ENCODE results near the gene C8B. TPM values are rescaled to one million over a fixed set of nuclear protein-coding genes. Genes with fewer than 3 reads are reported as not detected.

C8B gene
- total RNA-seq, 1 experiment from 2014 or later: 0.10 TPM

GRCh38 chr1:56979986-56980755 lies 14.4 kb upstream of the C8B start:
- POLR2A ChIA-PET: no interaction called here
- H3K9me3 ChIP-seq (ENCODE audit: control insufficient read depth in 1 of 2, insufficient read depth in 1 of 2, low read depth in 1 of 2, low read length in 2 of 2): no peaks in the 10 kb centered on the region; a peak in 1 of 4 replicates
- H3K27ac ChIP-seq (ENCODE audit: low read depth, low read length): no peak overlapping the region
- RAD21 ChIA-PET (ENCODE audit: low non-redundant PET in 1 of 2, low total read pairs in 2 of 2, uncharacterized antibody in 2 of 2, unreplicated experiment in 2 of 2): no interaction called here
- no peaks in the 10 kb centered on the region for H3K9me2 ChIP-seq (ENCODE audit: insufficient read depth)
- intact Hi-C loops (cut with micrococcal nuclease): no loop called here
- ATAC-seq (no peak), DNase-seq (ENCODE audit: low read depth, low spot score) (no peak)
- no peak overlapping the region for H3K9ac ChIP-seq (ENCODE audit: low read length)
- TF ChIP-seq POLR2AphosphoS5 (IDR thresholded peaks at IDR 0.05; ENCODE audit: low read depth, low read length) (no peak), YY1 (IDR thresholded peaks at IDR 0.05; ENCODE audit: extremely low read depth, insufficient replicate concordance, low read depth, low read length) (no peak), EGR1 (IDR thresholded peaks at IDR 0.05; ENCODE audit: low read depth) (no peak), FOSL1 (IDR thresholded peaks at IDR 0.05; ENCODE audit: low read depth) (no peak), RAD21 (IDR thresholded peaks at IDR 0.05; ENCODE audit: low read depth) (no peak), POLR2A (IDR thresholded peaks at IDR 0.05; ENCODE audit: borderline replicate concordance, extremely low read depth, insufficient read depth, insufficient read length) (no peak), JUND (IDR thresholded peaks at IDR 0.05) (no peak), SIN3A (IDR thresholded peaks at IDR 0.05; ENCODE audit: low read depth) (no peak), CBX3 (IDR thresholded peaks at IDR 0.05; ENCODE audit: low read depth) (no peak), EZH2phosphoT487 (IDR thresholded peaks at IDR 0.05; ENCODE audit: borderline replicate concordance) (no peak), ELF1 (IDR thresholded peaks at IDR 0.05; ENCODE audit: borderline replicate concordance, low read depth) (no peak), SRF (IDR thresholded peaks at IDR 0.05; ENCODE audit: low read depth) (no peak)
- TF ChIP-seq, protein P1, sequence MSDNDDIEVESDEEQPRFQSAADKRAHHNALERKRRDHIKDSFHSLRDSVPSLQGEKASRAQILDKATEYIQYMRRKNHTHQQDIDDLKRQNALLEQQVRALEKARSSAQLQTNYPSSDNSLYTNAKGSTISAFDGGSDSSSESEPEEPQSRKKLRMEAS (IDR thresholded peaks at IDR 0.05): no peak
- no peak overlapping the region for H3K4me2 ChIP-seq (ENCODE audit: low read length)
- peaks cover 35% of the 10 kb centered on the region for H3K27me3 ChIP-seq (ENCODE audit: insufficient read depth, low read length)
- no peak overlapping the region for H3K4me3 ChIP-seq (replicated peaks in 1 of 2; ENCODE audit: low read depth in 1 of 2, low read length in 2 of 2)
- CTCF ChIA-PET: no interaction called here
- H2AFZ ChIP-seq (ENCODE audit: low read depth, low read length, poor library complexity, severe bottlenecking): no peak overlapping the region
- H4K20me1 ChIP-seq (ENCODE audit: insufficient read depth): no peaks in the 10 kb centered on the region
- no peaks in the 10 kb centered on the region for H3K4me1 ChIP-seq (ENCODE audit: control insufficient read depth in 1 of 2, insufficient read depth in 2 of 2, low read length in 2 of 2)
- H3K79me2 ChIP-seq (ENCODE audit: insufficient read depth, low read length): no peaks in the 10 kb centered on the region
- no peaks in the 10 kb centered on the region for H3K36me3 ChIP-seq (ENCODE audit: control insufficient read depth in 1 of 2, insufficient read depth in 2 of 2, low read length in 2 of 2)
- BruUV-seq (replicated peaks): no TSS peak
